Rectal smooth muscle tissue (tissue), 1 donor: ENCODE results near the gene HOXA1.

Experiments
- H3K27ac ChIP-seq: one replicate; pipeline ENCODE4 v1.7.0; 2013; ENCODE audit warnings: low read depth, low read length, inconsistent platforms
- H3K27me3 ChIP-seq: one replicate; pipeline ENCODE4 v1.7.0; 2013; ENCODE audit warnings: low read length; ENCODE audit not compliant: control insufficient read depth, insufficient read depth
- H3K36me3 ChIP-seq: one replicate; pipeline ENCODE4 v1.7.0; 2013; ENCODE audit warnings: low read length; ENCODE audit not compliant: control insufficient read depth, insufficient read depth
- H3K4me1 ChIP-seq: one replicate; pipeline ENCODE4 v1.7.0; 2013; ENCODE audit warnings: low read length; ENCODE audit not compliant: control insufficient read depth, insufficient read depth
- H3K4me3 ChIP-seq: one replicate; pipeline ENCODE4 v1.7.0; 2013; ENCODE audit warnings: low read length
- H3K9ac ChIP-seq: one replicate; pipeline ENCODE4 v1.7.0; 2013; ENCODE audit warnings: low read length

Gene HOXA1

GRCh38 chr7:27111751-27112277 is 16.0 kb upstream of the HOXA1 start:
- H3K9ac ChIP-seq: no peak overlapping the region
- H3K4me3 ChIP-seq: no peak overlapping the region
- H3K27me3 ChIP-seq: no peaks in the 10 kb centered on the region
- no peaks in the 10 kb centered on the region for H3K36me3 ChIP-seq
- peak overlapping the region; percentile 92 for H3K27ac ChIP-seq
- H3K4me1 ChIP-seq: peaks cover 39% of the 10 kb centered on the region

- Histone ChIP-seq H3K4me1 (peaks cover 36% of the 10 kb centered on the region), H3K4me3 (peak overlapping the region; percentile 32), H3K27ac (peak overlapping the region; percentile 82), H3K9ac (no peak overlapping the region), H3K36me3 (no peaks in the 10 kb centered on the region), H3K27me3 (no peaks in the 10 kb centered on the region)
Observed at GRCh38 chr7:27111042-27111750, 15.4 kb upstream of the HOXA1 start.

GRCh38 chr7:27110186-27111031 is 14.6 kb upstream of the HOXA1 start:
- peak overlapping the region; percentile 49 for H3K4me3 ChIP-seq
- no peak overlapping the region for H3K9ac ChIP-seq
- H3K27me3 ChIP-seq: no peaks in the 10 kb centered on the region
- no peaks in the 10 kb centered on the region for H3K36me3 ChIP-seq
- H3K4me1 ChIP-seq: peaks cover 36% of the 10 kb centered on the region
- H3K27ac ChIP-seq: peak overlapping the region; percentile 82

GRCh38 chr7:27109466-27110185 is 13.8 kb upstream of the HOXA1 start:
- Histone ChIP-seq H3K4me3 (no peak overlapping the region), H3K27me3 (no peaks in the 10 kb centered on the region), H3K27ac (peak overlapping the region; percentile 90), H3K36me3 (no peaks in the 10 kb centered on the region), H3K4me1 (peaks cover 36% of the 10 kb centered on the region), H3K9ac (no peak overlapping the region)

- no peak overlapping the region for H3K9ac ChIP-seq
- peak overlapping the region; percentile 47 for H3K4me3 ChIP-seq
- H3K36me3 ChIP-seq: no peaks in the 10 kb centered on the region
- H3K27me3 ChIP-seq: no peaks in the 10 kb centered on the region
- H3K4me1 ChIP-seq: peaks cover 31% of the 10 kb centered on the region
- H3K27ac ChIP-seq: peak overlapping the region; percentile 90
Observed at GRCh38 chr7:27108390-27109127, 12.8 kb upstream of the HOXA1 start.

GRCh38 chr7:27107391-27108381 is 11.9 kb upstream of the HOXA1 start:
- Histone ChIP-seq H3K4me1 (peaks cover 25% of the 10 kb centered on the region), H3K27ac (peak overlapping the region; percentile 90), H3K9ac (no peak overlapping the region), H3K4me3 (peak overlapping the region; percentile 29), H3K27me3 (no peaks in the 10 kb centered on the region), H3K36me3 (no peaks in the 10 kb centered on the region)

GRCh38 chr7:27106901-27107240 is 11.1 kb upstream of the HOXA1 start:
- Histone ChIP-seq H3K27ac (peak overlapping the region; percentile 75), H3K9ac (peak overlapping the region; percentile 13), H3K4me3 (peak overlapping the region; percentile 48), H3K36me3 (no peaks in the 10 kb centered on the region), H3K4me1 (peaks cover 23% of the 10 kb centered on the region), H3K27me3 (no peaks in the 10 kb centered on the region)

GRCh38 chr7:27106181-27106900 is 10.5 kb upstream of the HOXA1 start:
- peak overlapping the region; percentile 13 for H3K9ac ChIP-seq
- no peaks in the 10 kb centered on the region for H3K27me3 ChIP-seq
- no peaks in the 10 kb centered on the region for H3K36me3 ChIP-seq
- H3K4me1 ChIP-seq: peaks cover 18% of the 10 kb centered on the region
- H3K4me3 ChIP-seq: peak overlapping the region; percentile 48
- peak overlapping the region; percentile 75 for H3K27ac ChIP-seq

GRCh38 chr7:27105301-27106031 is 9.7 kb upstream of the HOXA1 start:
- peaks cover 13% of the 10 kb centered on the region for H3K4me1 ChIP-seq
- H3K9ac ChIP-seq: no peak overlapping the region
- peaks cover 4% of the 10 kb centered on the region for H3K36me3 ChIP-seq
- H3K27me3 ChIP-seq: no peaks in the 10 kb centered on the region
- H3K4me3 ChIP-seq: peak overlapping the region; percentile 28
- H3K27ac ChIP-seq: peak overlapping the region; percentile 75

GRCh38 chr7:27104341-27105058 is 8.7 kb upstream of the HOXA1 start:
- Histone ChIP-seq H3K27me3 (no peaks in the 10 kb centered on the region), H3K36me3 (peaks cover 4% of the 10 kb centered on the region), H3K4me3 (no peak overlapping the region), H3K27ac (peak overlapping the region; percentile 58), H3K9ac (no peak overlapping the region), H3K4me1 (peaks cover 10% of the 10 kb centered on the region)
